NK-92 (cell line): Measurements from ENCODE around the gene SLC1A5.
"Not testable (repeated sequence)": the region's sequence is repeated elsewhere in the genome, so short reads cannot be mapped to it uniquely, and the experiment has no call there.

Experiments
- DNase-seq: peaks from one replicate; lab custom pipeline; 2025; ENCODE audit not compliant: unreplicated experiment; lab: John Stamatoyannopoulos, UW

Gene SLC1A5

GRCh38 chr19:46802152-46802551, 13.8 kb upstream of the SLC1A5 start:
- DNase-seq: no peak

- DNase-seq: no peak
Measured at GRCh38 chr19:46798713-46799112, 10.3 kb upstream of the SLC1A5 start.

GRCh38 chr19:46797881-46798280, 9.5 kb upstream of the SLC1A5 start:
- no peak for DNase-seq

DNA sequence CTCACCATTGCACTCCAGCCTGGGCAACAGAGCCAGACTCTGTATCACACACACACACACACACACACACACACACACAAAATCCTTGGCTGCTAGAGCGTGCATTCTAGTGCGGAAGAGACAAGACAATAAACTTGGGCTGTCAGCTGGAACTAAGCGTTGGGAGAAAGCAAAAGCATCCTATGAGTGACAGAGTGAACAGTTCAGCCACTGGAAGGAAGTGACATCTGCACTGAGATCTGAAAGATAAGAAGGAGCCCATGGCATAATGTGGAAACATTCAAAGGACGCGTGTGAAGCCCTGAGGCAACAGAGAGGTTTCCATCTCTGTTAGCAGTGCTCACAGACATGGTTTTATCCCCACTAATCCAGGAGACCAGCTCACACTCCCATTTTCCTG, 3.5 kb upstream of the SLC1A5 start:
- no peak for DNase-seq

GRCh38 chr19:46789371-46789770, 977 bp upstream of the SLC1A5 start:
- no peak for DNase-seq

- no peak for DNase-seq
Measured at GRCh38 chr19:46788968-46789338, 559 bp upstream of the SLC1A5 start.

GRCh38 chr19:46787331-46788261, 798 bp downstream of the SLC1A5 start:
- DNase-seq: no peak

GRCh38 chr19:46787040-46787330, 1.4 kb downstream of the SLC1A5 start:
- no peak for DNase-seq

GRCh38 chr19:46786236-46787039, 2.0 kb downstream of the SLC1A5 start:
- DNase-seq: no peak

- DNase-seq: no peak
Measured at GRCh38 chr19:46785980-46786235, 2.5 kb downstream of the SLC1A5 start.

- no peak for DNase-seq
Measured at GRCh38 chr19:46785054-46785979, 3.1 kb downstream of the SLC1A5 start.

DNA sequence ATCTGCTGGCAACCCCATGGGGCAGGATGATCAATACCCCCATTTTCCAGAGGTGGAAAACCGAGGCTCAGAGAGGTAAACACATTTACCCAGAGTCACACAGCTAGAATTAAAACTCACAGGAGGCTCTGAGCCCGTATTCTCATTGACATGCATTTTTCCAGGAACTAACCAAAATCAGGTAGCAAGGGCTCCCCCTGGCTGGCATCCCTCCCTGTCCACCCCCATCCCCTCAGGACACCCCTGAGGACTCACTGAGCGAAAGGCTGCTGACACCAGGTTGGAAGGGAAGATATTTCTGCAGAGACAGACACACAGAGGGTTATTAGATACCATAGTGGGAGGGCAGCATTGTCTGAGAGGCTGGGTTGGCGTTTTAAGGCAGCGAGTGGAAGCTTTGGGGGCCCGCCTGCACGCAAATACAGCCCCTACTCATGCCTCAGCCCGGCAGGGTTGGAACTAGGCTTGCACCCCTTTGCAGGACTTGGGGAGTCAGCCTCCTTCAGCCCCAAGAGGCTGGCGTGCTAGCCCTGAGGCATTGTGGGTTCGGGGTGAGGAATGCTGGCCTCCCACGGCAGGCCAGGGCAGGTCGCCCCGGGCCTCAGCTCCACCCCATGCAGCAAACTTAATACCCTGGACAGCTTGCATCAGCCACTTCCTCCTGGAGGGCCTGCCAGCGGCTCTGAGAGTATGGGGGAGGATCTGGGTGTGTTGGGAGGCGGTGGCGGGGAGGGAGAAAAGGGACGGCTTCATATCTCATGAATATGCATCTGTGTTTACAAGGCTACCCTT, 3.9 kb downstream of the SLC1A5 start:
- no peak for DNase-seq

DNA sequence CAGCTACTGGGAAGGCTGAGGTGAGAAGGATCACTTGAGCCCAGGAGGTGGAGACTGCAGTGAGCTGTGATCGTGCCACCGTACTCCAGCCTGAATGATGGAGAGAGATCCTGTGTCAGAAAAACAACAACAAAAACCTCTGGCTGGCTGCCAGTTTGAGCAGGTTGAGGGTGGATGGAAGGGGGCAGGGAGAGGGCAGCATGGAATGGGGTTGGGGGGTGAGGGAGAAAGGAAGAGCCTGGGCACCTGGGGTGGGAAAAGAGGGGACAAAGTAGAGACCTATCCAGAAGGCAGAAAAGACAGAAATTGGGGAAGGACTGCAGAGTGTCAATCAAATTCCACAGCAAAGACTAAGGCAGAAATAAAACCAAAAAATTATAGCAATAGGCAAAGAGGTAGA, 4.7 kb downstream of the SLC1A5 start:
- DNase-seq: no peak

DNA sequence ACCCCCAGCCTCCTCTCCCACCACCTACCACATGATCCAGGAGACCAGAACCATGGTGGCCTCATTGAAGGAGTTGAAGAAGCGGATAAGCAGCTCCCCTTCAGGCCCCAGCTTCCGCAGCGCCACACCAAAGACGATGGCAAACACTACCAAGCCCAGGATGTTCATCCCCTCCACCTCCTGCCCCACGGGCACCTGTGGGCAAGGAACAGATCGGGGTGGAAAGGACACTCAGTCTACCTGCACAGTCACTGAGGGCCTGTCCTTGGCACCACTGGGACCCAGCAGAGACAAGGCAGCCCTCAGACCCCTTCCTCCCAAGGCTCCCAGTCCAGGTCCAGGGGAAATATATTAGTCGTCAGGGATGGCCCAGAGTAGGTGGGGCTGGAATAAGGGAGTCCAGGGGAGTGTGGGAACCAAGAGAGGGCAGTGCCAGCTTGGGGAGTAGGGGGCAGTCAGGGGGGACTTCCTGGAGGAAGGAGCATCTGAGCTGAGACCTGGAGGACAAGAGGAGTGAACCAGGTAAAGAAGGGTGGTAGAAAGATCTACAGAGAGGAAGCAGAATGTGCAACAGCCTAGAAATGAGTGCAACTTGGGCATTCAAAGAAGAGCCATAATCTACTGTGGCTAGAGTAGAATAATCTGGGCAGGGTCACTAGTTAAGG, 5.9 kb downstream of the SLC1A5 start:
- no peak for DNase-seq

DNA sequence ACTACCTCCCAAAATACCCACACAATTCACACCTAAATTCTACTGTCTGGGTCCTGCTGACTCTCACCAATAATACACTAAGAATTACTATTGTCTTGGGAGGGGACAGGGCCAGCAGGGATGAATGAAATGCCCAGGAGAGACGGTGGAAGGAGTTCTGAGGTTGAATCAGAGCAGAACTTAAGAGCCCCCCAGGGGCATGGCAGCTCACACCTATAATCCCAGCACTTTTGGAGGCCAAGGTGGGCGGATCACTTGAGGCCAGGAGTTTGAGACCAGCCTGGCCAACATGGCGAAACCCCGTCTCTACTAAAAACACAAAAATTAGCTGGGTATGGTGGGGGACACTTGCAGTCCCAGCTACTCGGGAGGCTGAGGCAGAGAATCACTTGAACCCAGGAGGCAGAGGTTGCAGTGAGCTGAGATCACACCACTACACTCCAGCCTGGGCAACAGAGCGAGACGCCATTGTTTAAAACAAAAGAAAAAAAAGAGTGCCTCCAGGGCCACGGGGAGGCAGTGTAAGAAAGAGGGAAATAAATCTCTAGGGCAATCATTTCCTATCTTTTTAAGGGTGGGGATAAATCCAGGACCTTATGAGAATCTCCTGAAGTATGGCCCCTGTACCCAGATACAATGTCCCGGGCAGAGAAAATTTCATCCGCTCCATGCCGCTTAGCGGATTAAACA, 10.3 kb downstream of the SLC1A5 start:
- not testable (repeated sequence) for DNase-seq

GRCh38 chr19:46776927-46777911, 11.2 kb downstream of the SLC1A5 start:
- DNase-seq: no peak

GRCh38 chr19:46775642-46776258, 12.6 kb downstream of the SLC1A5 start:
- DNase-seq: no peak

GRCh38 chr19:46773018-46773399, 15.4 kb downstream of the SLC1A5 start:
- no peak for DNase-seq
